Hepatocyte (in vitro differentiated cells): ENCODE measurements around the gene KRTAP5-6. TPM values are rescaled to one million over a fixed set of nuclear protein-coding genes. Genes with fewer than 3 reads are reported as not detected.
"Not testable (repeated sequence)": the region's sequence is repeated elsewhere in the genome, so short reads cannot be mapped to it uniquely, and the experiment has no call there.

Experiments used
- DNase-seq: peaks from one replicate; pipeline ENCODE4 v3.0.0-alpha.2; 2016; ENCODE audit warnings: low spot score
- H2AFZ ChIP-seq: fragments of 200-600 bp; sonication (generic); 2 replicates; pipeline ENCODE4 v1.6.0; 2016; ENCODE audit warnings: antibody characterized with exemption, mild to moderate bottlenecking
- H3K27ac ChIP-seq: fragments of 200-600 bp; sonication (generic); 2 replicates; pipeline ENCODE4 v1.5.1; 2016; ENCODE audit warnings: mild to moderate bottlenecking
- H3K27me3 ChIP-seq: fragments of 200-600 bp; sonication (generic); 2 replicates; pipeline ENCODE4 v1.6.1; 2016
- H3K36me3 ChIP-seq: fragments of 200-600 bp; sonication (generic); replicated peaks from 2 replicates; pipeline ENCODE4 v1.5.1; 2016; ENCODE audit warnings: low read depth; ENCODE audit not compliant: insufficient read depth
- H3K4me1 ChIP-seq: fragments of 200-600 bp; sonication (generic); 2 replicates; pipeline ENCODE4 v1.5.1; 2016; ENCODE audit warnings: mild to moderate bottlenecking, moderate library complexity; ENCODE audit not compliant: insufficient read depth
- H3K4me2 ChIP-seq: fragments of 200-600 bp; sonication (generic); 2 replicates; pipeline ENCODE4 v1.6.0; 2016
- H3K4me3 ChIP-seq: fragments of 200-600 bp; sonication (generic); 2 replicates; pipeline ENCODE4 v1.5.1; 2016; ENCODE audit warnings: mild to moderate bottlenecking
- H3K79me2 ChIP-seq: fragments of 200-600 bp; sonication (generic); 2 replicates; pipeline ENCODE4 v1.6.0; 2017; ENCODE audit warnings: mild to moderate bottlenecking
- H3K9me2 ChIP-seq: fragments of 200-600 bp; sonication (generic); replicated peaks from 2 replicates; pipeline ENCODE4 v1.6.0; 2017; ENCODE audit warnings: mild to moderate bottlenecking; ENCODE audit not compliant: insufficient read depth
- H3K9me3 ChIP-seq: fragments of 200-600 bp; sonication (generic); 2 replicates; pipeline ENCODE4 v1.5.1; 2016; ENCODE audit warnings: low read depth, mild to moderate bottlenecking
- H4K20me1 ChIP-seq: fragments of 200-600 bp; sonication (generic); 2 replicates; pipeline ENCODE4 v1.6.0; 2016; ENCODE audit warnings: mild to moderate bottlenecking; ENCODE audit not compliant: insufficient read depth, poor library complexity, severe bottlenecking
- CTCF ChIP-seq: fragments of 200-600 bp; sonication (generic); IDR thresholded peaks from 2 replicates; pipeline ENCODE4 v1.5.1; 2016; ENCODE audit warnings: antibody characterized with exemption, mild to moderate bottlenecking; ENCODE audit not compliant: poor library complexity
- EZH2 ChIP-seq: fragments of 200-600 bp; sonication (generic); IDR thresholded peaks from 2 replicates; pipeline ENCODE4 v1.6.1; 2016; ENCODE audit warnings: antibody characterized with exemption, mild to moderate bottlenecking, borderline replicate concordance
- EZH2phosphoT487 ChIP-seq: fragments of 200-600 bp; sonication (generic); IDR thresholded peaks from one replicate; pipeline ENCODE4 v1.6.1; 2018; ENCODE audit warnings: antibody characterized with exemption, mild to moderate bottlenecking, low read depth, moderate library complexity; ENCODE audit not compliant: unreplicated experiment, severe bottlenecking
- WGBS: methylation state at CpG from one replicate; pipeline ENCODE4 v1.1.6; 2016; ENCODE audit warnings: low lambda C conversion rate; ENCODE audit errors: missing lambda C conversion rate; 5-methylcytosine and 5-hydroxymethylcytosine counted together
- polyA plus RNA-seq: library from polyadenylated mRNA; unstranded; fragments of >200 nt; fragmentation: Nextera tagmentation; extraction: Ambion mirVana; gene quantifications from 2 replicates; pipeline ENCODE4 v1.2.1, GENCODE V29; 2016
- total RNA-seq: library from RNA; depleted of rRNA; stranded (reverse); fragments of >200 nt; gene quantifications from 2 replicates; pipeline ENCODE4 v1.2.3, GENCODE V29; 2014

KRTAP5-6 gene
- total and polyA plus RNA-seq, 2 experiments from 2014 or later: not detected

GRCh38 chr11:1689250-1690166, 7.5 kb upstream of the KRTAP5-6 start:
- not testable (repeated sequence) for H3K27me3 ChIP-seq, H3K4me2 ChIP-seq, H2AFZ ChIP-seq, DNase-seq, H3K9me3 ChIP-seq, H4K20me1 ChIP-seq, H3K9me2 ChIP-seq, H3K36me3 ChIP-seq, H3K79me2 ChIP-seq, H3K4me3 ChIP-seq
- Histone ChIP-seq H3K27ac (peak overlapping the region; percentile 91), H3K4me1 (peaks cover 38% of the 10 kb centered on the region)
- 64% methylated on average over 31 of the region's 32 CpGs for WGBS

GRCh38 chr11:1690167-1691025, 6.6 kb upstream of the KRTAP5-6 start:
- peak overlapping the region; percentile 91 for H3K27ac ChIP-seq
- H3K4me1 ChIP-seq: peaks cover 38% of the 10 kb centered on the region
- H3K9me2 ChIP-seq: no peaks in the 10 kb centered on the region
- no peak overlapping the region for H3K4me3 ChIP-seq
- WGBS: 74% methylated on average over 18 of the region's 22 CpGs
- no peaks in the 10 kb centered on the region for H4K20me1 ChIP-seq
- H3K9me3 ChIP-seq: no peaks in the 10 kb centered on the region
- TF ChIP-seq CTCF (no peak), EZH2phosphoT487 (no peak), EZH2 (no peak)
- no peaks in the 10 kb centered on the region for H3K36me3 ChIP-seq
- no peaks in the 10 kb centered on the region for H3K79me2 ChIP-seq
- H3K4me2 ChIP-seq: peak overlapping the region; percentile 4
- no peak overlapping the region for H2AFZ ChIP-seq
- DNase-seq: no peak
- no peaks in the 10 kb centered on the region for H3K27me3 ChIP-seq

GRCh38 chr11:1691026-1691877, 5.7 kb upstream of the KRTAP5-6 start:
- H3K4me2 ChIP-seq: peak overlapping the region; percentile 4
- H3K4me3 ChIP-seq: no peak overlapping the region
- no peaks in the 10 kb centered on the region for H3K27me3 ChIP-seq
- no peaks in the 10 kb centered on the region for H3K9me3 ChIP-seq
- no peaks in the 10 kb centered on the region for H3K79me2 ChIP-seq
- no peak overlapping the region for H2AFZ ChIP-seq
- TF ChIP-seq EZH2: no peak
- TF ChIP-seq EZH2phosphoT487: no peak
- peak; percentile 28 for TF ChIP-seq CTCF
- H3K4me1 ChIP-seq: peaks cover 38% of the 10 kb centered on the region
- peak; percentile 61 for DNase-seq
- peak overlapping the region; percentile 94 for H3K27ac ChIP-seq
- no peaks in the 10 kb centered on the region for H4K20me1 ChIP-seq
- H3K36me3 ChIP-seq: no peaks in the 10 kb centered on the region
- H3K9me2 ChIP-seq: no peaks in the 10 kb centered on the region
- 16% methylated on average over 16 of the region's 16 CpGs for WGBS
